H1 (cell line): Measurements from ENCODE around the gene MBP.

Experiments
- CBX5 ChIP-seq: fragments of 300-800, 300-1000 bp; sonication (generic); IDR thresholded peaks from 2 replicates; pipeline ENCODE4 v1.7.1; 2016; ENCODE audit warnings: antibody characterized with exemption, low read length, low read depth
- CREB1 ChIP-seq: IDR thresholded peaks from 2 replicates; pipeline ENCODE4 v1.6.1; 2012; ENCODE audit warnings: inconsistent platforms
- PHF8 ChIP-seq: fragments of 200-600 bp; sonication (generic); conservative IDR thresholded peaks from 2 replicates; pipeline ENCODE4 v1.7.1; 2012; ENCODE audit warnings: low read depth, mild to moderate bottlenecking, inconsistent platforms, low read length, moderate library complexity
- POLR2A ChIP-seq, 2 experiments: IDR thresholded peaks; 1 replicate in 1 of 2; 2 replicates in 1 of 2; pipeline ENCODE4 v1.6.1; 2011; ENCODE audit warnings: low read depth in 2 of 2, low read length in 2 of 2, mild to moderate bottlenecking in 2 of 2; ENCODE audit errors: control extremely low read depth in 1 of 2
- POLR2AphosphoS5 ChIP-seq: IDR thresholded peaks from 2 replicates; pipeline ENCODE4 v1.6.1; 2011; ENCODE audit warnings: low read depth, low read length
- SP1 ChIP-seq: IDR thresholded peaks from 2 replicates; pipeline ENCODE4 v1.6.1; 2011; ENCODE audit warnings: low read depth, low read length
- SRF ChIP-seq: IDR thresholded peaks from 2 replicates; pipeline ENCODE4 v1.6.1; 2011; ENCODE audit warnings: mild to moderate bottlenecking, low read depth, low read length, moderate library complexity
- TBP ChIP-seq: IDR thresholded peaks from 2 replicates; pipeline ENCODE4 v1.6.1; 2011; ENCODE audit warnings: low read depth, low read length, improper control_type of control experiment
- USF2 ChIP-seq: IDR thresholded peaks from 2 replicates; pipeline ENCODE4 v1.6.1; 2011; ENCODE audit warnings: low read length, improper control_type of control experiment
- YY1 ChIP-seq: IDR thresholded peaks from 2 replicates; pipeline ENCODE4 v1.6.1; 2011; ENCODE audit warnings: low read depth, mild to moderate bottlenecking, low read length
- ZNF274 ChIP-seq: IDR thresholded peaks from 2 replicates; pipeline ENCODE4 v1.7.0; 2012; ENCODE audit warnings: low read length, borderline replicate concordance; ENCODE audit errors: extremely low read depth
- TF ChIP-seq, protein P1 (sequence below), 3 experiments: IDR thresholded peaks; 1 replicate in 2 of 3; 2 replicates in 1 of 3; pipeline versions ENCODE4 v1.5.1 to v1.6.1; 2011; ENCODE audit warnings: low read length in 3 of 3, mild to moderate bottlenecking in 3 of 3, inconsistent platforms in 2 of 3, low read depth in 1 of 3, moderate library complexity in 1 of 3; ENCODE audit not compliant: insufficient read depth in 1 of 3; ENCODE audit errors: control extremely low read depth in 1 of 3

DNA sequence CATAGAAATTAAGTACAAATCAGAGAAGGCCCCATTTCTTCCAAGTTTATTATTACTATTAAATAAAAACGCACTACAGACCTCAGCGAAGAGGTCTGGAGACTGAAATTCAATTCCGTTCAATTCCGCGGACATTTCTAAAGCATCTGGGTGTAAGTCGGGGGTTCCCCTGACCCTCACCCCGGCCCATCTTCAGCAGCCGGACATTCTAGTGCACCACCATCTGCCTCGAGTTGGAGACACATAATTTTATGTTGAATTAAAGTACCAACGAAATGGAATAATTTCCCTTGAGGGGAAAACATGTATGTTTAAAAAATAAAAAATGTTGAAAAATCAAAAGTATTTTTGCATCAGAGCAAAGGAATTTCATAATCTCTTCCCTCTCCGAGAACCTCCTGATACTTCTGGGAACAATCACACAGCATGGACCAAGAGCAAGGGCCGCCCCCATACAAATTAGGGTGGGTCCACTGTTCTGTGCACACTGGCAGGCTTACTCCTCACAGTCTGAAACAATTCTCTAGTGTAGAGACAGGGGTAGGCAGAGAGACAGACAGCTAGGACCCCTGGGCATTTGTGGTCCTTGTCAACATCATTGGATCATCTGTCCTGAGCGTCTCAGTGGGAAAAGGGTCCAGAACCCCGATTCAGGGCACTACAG is 29.3 kb downstream of the MBP start:
- TF ChIP-seq SRF (no peak), CBX5 (no peak), YY1 (no peak), ZNF274 (no peak), TBP (no peak), USF2 (no peak), POLR2AphosphoS5 (no peak), SP1 (no peak), PHF8 (no peak), POLR2A (IDR thresholded peaks at IDR 0.05; ENCODE audit: control extremely low read depth in 1 of 2, low read depth in 2 of 2, low read length in 2 of 2) (no peak), CREB1 (no peak)
- TF ChIP-seq, protein P1, sequence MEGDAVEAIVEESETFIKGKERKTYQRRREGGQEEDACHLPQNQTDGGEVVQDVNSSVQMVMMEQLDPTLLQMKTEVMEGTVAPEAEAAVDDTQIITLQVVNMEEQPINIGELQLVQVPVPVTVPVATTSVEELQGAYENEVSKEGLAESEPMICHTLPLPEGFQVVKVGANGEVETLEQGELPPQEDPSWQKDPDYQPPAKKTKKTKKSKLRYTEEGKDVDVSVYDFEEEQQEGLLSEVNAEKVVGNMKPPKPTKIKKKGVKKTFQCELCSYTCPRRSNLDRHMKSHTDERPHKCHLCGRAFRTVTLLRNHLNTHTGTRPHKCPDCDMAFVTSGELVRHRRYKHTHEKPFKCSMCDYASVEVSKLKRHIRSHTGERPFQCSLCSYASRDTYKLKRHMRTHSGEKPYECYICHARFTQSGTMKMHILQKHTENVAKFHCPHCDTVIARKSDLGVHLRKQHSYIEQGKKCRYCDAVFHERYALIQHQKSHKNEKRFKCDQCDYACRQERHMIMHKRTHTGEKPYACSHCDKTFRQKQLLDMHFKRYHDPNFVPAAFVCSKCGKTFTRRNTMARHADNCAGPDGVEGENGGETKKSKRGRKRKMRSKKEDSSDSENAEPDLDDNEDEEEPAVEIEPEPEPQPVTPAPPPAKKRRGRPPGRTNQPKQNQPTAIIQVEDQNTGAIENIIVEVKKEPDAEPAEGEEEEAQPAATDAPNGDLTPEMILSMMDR (IDR thresholded peaks at IDR 0.05; ENCODE audit: control extremely low read depth in 1 of 3, insufficient read depth in 1 of 3, low read depth in 1 of 3, low read length in 3 of 3) = no peak
